ENCODE results near the gene SLK. TPM values are rescaled to one million over a fixed set of nuclear protein-coding genes. Genes with fewer than 3 reads are reported as not detected.

The SLK gene
- total and polyA plus RNA-seq, 2 of the 13 experiments (the other 11 are each of a cell fraction or from before 2014, with no cell fraction given): 3.4 to 22.8 TPM

- TF ChIP-seq, protein P1, sequence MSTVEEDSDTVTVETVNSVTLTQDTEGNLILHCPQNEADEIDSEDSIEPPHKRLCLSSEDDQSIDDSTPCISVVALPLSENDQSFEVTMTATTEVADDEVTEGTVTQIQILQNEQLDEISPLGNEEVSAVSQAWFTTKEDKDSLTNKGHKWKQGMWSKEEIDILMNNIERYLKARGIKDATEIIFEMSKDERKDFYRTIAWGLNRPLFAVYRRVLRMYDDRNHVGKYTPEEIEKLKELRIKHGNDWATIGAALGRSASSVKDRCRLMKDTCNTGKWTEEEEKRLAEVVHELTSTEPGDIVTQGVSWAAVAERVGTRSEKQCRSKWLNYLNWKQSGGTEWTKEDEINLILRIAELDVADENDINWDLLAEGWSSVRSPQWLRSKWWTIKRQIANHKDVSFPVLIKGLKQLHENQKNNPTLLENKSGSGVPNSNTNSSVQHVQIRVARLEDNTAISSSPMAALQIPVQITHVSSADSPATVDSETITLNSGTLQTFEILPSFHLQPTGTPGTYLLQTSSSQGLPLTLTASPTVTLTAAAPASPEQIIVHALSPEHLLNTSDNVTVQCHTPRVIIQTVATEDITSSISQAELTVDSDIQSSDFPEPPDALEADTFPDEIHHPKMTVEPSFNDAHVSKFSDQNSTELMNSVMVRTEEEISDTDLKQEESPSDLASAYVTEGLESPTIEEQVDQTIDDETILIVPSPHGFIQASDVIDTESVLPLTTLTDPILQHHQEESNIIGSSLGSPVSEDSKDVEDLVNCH (CRISPR knock-in tag; IDR thresholded peaks at IDR 0.05): no peak
These were observed 78.5 kb downstream of the SLK start (continued) for GRCh38 chr10:104045151-104046089.

DNA sequence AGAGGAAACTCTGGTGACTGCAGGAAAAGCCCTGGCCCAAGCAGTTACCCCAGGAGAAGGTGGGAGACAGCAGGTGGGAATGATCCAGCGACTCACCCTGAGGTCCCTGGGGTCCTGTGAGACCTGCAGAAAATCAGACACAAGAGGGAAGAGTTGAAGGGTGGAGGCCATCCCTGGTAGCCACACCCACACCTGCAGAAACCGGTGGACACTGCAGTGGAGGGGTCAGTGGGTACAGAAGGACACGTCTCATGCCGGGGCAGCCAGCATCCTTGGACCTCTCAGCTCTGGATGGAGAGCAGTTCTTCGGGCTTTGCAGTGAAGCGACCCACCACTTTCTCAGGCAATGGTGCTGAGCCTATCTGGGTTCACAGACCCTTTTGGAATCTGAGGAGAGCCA is 79.7 kb downstream of the SLK start:
- no peaks in the 10 kb centered on the region for H4K20me1 ChIP-seq (ENCODE audit: insufficient read depth, low read length)
- in situ Hi-C loops (cut with HindIII; ENCODE audit: extremely low pct_ligation_motif_present, low pct_unique_long_range_greater_than_20kb): loop anchor here (5.0 to 10.0 kb wide), 2 partner anchors 161 to 308 kb away; partner anchors contain the start of gene CFAP58
- CTCF ChIA-PET (ENCODE audit: low intra/inter-chr PET ratio, low total read pairs): no interaction called here
- POLR2A ChIA-PET: no interaction called here
- TF ChIP-seq ZNF296 (CRISPR knock-in tag; conservative IDR thresholded peaks at IDR 0.05) (no peak), ZNF589 (CRISPR knock-in tag; conservative IDR thresholded peaks at IDR 0.05) (no peak), ZBTB10 (CRISPR knock-in tag; IDR thresholded peaks at IDR 0.05; ENCODE audit: borderline replicate concordance) (no peak), CREBL2 (CRISPR knock-in tag; IDR thresholded peaks at IDR 0.05; ENCODE audit: borderline replicate concordance) (no peak), ZNF883 (CRISPR knock-in tag; IDR thresholded peaks at IDR 0.05; ENCODE audit: not compliant biosample characterization) (no peak), SIN3B (IDR thresholded peaks at IDR 0.05; ENCODE audit: low read length) (no peak)
- H3K79me2 ChIP-seq (ENCODE audit: insufficient read depth, low read length): no peaks in the 10 kb centered on the region
- H3K4me2 ChIP-seq (ENCODE audit: low read depth, low read length): no peak overlapping the region
- no TSS peak for BruUV-seq (replicated peaks)
- H3K27ac ChIP-seq (ENCODE audit: extremely low read length, insufficient read depth, low read length): no peak overlapping the region
- no peak overlapping the region for H3K4me3 ChIP-seq (replicated peaks in 1 of 3; ENCODE audit: insufficient read depth in 1 of 3, low read depth in 2 of 3, low read length in 3 of 3)
- no peak overlapping the region for H2AFZ ChIP-seq (ENCODE audit: low read length)
- no peak for ATAC-seq
- H3K9me3 ChIP-seq (ENCODE audit: low read length): no peaks in the 10 kb centered on the region
- FAIRE-seq: no peak
- intact Hi-C loops (cut with micrococcal nuclease; ENCODE audit: unreplicated experiment): no loop called here
- H3K36me3 ChIP-seq (replicated peaks in 1 of 2; ENCODE audit: control insufficient read depth in 1 of 2, insufficient read depth in 2 of 2, low read length in 2 of 2): no peaks in the 10 kb centered on the region
- H3K9ac ChIP-seq (ENCODE audit: insufficient read depth, low read depth, low read length): no peak overlapping the region
- H3K4me1 ChIP-seq (ENCODE audit: insufficient read depth, low read length): peaks cover 11% of the 10 kb centered on the region
- peaks cover 6 to 65% of the 10 kb centered on the region in 2 experiments for H3K27me3 ChIP-seq (ENCODE audit: control insufficient read depth in 1 of 2, insufficient read depth in 2 of 2, low read length in 2 of 2)
- DNase-seq (ENCODE audit: low spot score): no peak
- WGBS (ENCODE audit: low lambda C conversion rate): 23% methylated on average over 5 of the region's 6 CpGs

All from HepG2 (cell line).